GM21381 (cell line): ENCODE data around the gene SEMG2.

Experiments
- ATAC-seq: cut with Tn5 transposase; IDR thresholded peaks from one replicate; pipeline ENCODE4 v1.9.1; 2021; ENCODE audit warnings: mild to moderate bottlenecking, moderate library complexity; ENCODE audit not compliant: unreplicated experiment

The SEMG2 gene

GRCh38 chr20:45226287-45226686, 5.1 kb downstream of the SEMG2 start:
- no peak for ATAC-seq

GRCh38 chr20:45229264-45230056, 8.3 kb downstream of the SEMG2 start:
- no peak for ATAC-seq

- ATAC-seq = no peak
These were observed 9.5 kb downstream of the SEMG2 start for GRCh38 chr20:45230631-45231030.

- ATAC-seq = no peak
These were observed 14.8 kb downstream of the SEMG2 start for GRCh38 chr20:45235995-45236394.

GRCh38 chr20:45238139-45238538, 17.0 kb downstream of the SEMG2 start:
- ATAC-seq = no peak

- ATAC-seq = no peak
These were observed 24.9 kb downstream of the SEMG2 start for GRCh38 chr20:45246109-45246508.

GRCh38 chr20:45247865-45248264, 26.7 kb downstream of the SEMG2 start:
- ATAC-seq = no peak

GRCh38 chr20:45248609-45249008, 27.4 kb downstream of the SEMG2 start:
- ATAC-seq = no peak

- ATAC-seq = no peak
These were observed 30.8 kb downstream of the SEMG2 start for GRCh38 chr20:45251884-45252560.

- no peak for ATAC-seq
These were observed 32.1 kb downstream of the SEMG2 start for GRCh38 chr20:45253261-45253660.

- no peak for ATAC-seq
These were observed 33.5 kb downstream of the SEMG2 start, which contains the start of gene SLPI for GRCh38 chr20:45254383-45255262. Gene SLPI (minus strand): TSS chr20:45254564. CDS start chr20:45254543, 21 bp downstream.

- ATAC-seq = no peak
These were observed 36.0 kb downstream of the SEMG2 start for GRCh38 chr20:45257161-45257560.

GRCh38 chr20:45257711-45258110, 36.5 kb downstream of the SEMG2 start:
- no peak for ATAC-seq

- ATAC-seq = no peak
These were observed 37.1 kb downstream of the SEMG2 start for GRCh38 chr20:45258259-45258658.

- no peak for ATAC-seq
These were observed 37.5 kb downstream of the SEMG2 start for GRCh38 chr20:45258664-45259063.

GRCh38 chr20:45263556-45264266, 42.5 kb downstream of the SEMG2 start:
- ATAC-seq = no peak

GRCh38 chr20:45266977-45267376, 45.8 kb downstream of the SEMG2 start:
- ATAC-seq = no peak

GRCh38 chr20:45268531-45268930, 47.4 kb downstream of the SEMG2 start:
- ATAC-seq = no peak

- no peak for ATAC-seq
These were observed 47.9 kb downstream of the SEMG2 start for GRCh38 chr20:45269056-45269455.

GRCh38 chr20:45269754-45270270, 48.6 kb downstream of the SEMG2 start:
- no peak for ATAC-seq
